ENCODE measurements around the gene GPR39.

GRCh38 chr2:132488491-132488890 lies 71.9 kb downstream of the GPR39 start:
- TF ChIP-seq CTCF (IDR thresholded peaks at IDR 0.05) (no peak), POLR2A (IDR thresholded peaks at IDR 0.05) (no peak)

Data from body of pancreas (tissue), 4 donors.